Ascending aorta (tissue), 2 donors: Measurements from ENCODE around the gene MBTPS2. TPM values are rescaled to one million over a fixed set of nuclear protein-coding genes. Genes with fewer than 3 reads are reported as not detected.

Experiments
- DNase-seq, 2 donors: peaks; one replicate each; pipeline ENCODE4 v3.0.0-alpha.2; 2019; ENCODE audit warnings: low spot score in 2 of 2
- H3K27ac ChIP-seq, 2 donors: fragments of 200-600 bp; sonication (generic); one replicate each; pipeline ENCODE4 v1.5.1; 2016 to 2017; ENCODE audit warnings: mild to moderate bottlenecking in 1 of 2
- H3K27me3 ChIP-seq: fragments of 200-600 bp; sonication (generic); one replicate; pipeline ENCODE4 v1.5.1; 2017
- H3K36me3 ChIP-seq, 2 donors: fragments of 200-600 bp; sonication (generic); one replicate each; pipeline ENCODE4 v1.5.1; 2016
- H3K4me1 ChIP-seq, 2 donors: fragments of 200-600 bp; sonication (generic); one replicate each; pipeline ENCODE4 v1.5.1; 2016 to 2017; ENCODE audit warnings: mild to moderate bottlenecking in 1 of 2
- H3K4me3 ChIP-seq, 2 donors: fragments of 200-600 bp; sonication (generic); one replicate each; pipeline ENCODE4 v1.5.1; 2016 to 2017; ENCODE audit warnings: mild to moderate bottlenecking in 1 of 2
- H3K9me3 ChIP-seq, 2 donors: fragments of 200-600 bp; sonication (generic); one replicate each; pipeline ENCODE4 v1.5.1; 2016
- CTCF ChIP-seq, 3 experiments: fragments of 200-600 bp in 2 of 3; fragments of 450-650 bp in 1 of 3; sonication (generic) in 2 of 3; IDR thresholded peaks; one replicate each; pipeline ENCODE4 v1.5.1; 2016 to 2019; ENCODE audit warnings: antibody characterized with exemption in 3 of 3, mild to moderate bottlenecking in 1 of 3, moderate library complexity in 1 of 3
- intact Hi-C: fragments of 100-400 bp; cut with DNase I; formaldehyde crosslinking; loops from one replicate; pipeline ENCODE4 v1.15.1; 2023
- total RNA-seq: library from RNA; depleted of rRNA; stranded (reverse); fragments of >200 nt; gene quantifications from one replicate; pipeline ENCODE4 v1.1.0, GENCODE V29; 2016

MBTPS2 gene
- total RNA-seq, 1 donor from 2014 or later = 6.2 TPM

- TF ChIP-seq CTCF (IDR thresholded peaks at IDR 0.05) = no peak
- H3K27ac ChIP-seq = peak overlapping the region; percentile 14 to 17
- DNase-seq = no peak
- no peaks in the 10 kb centered on the region for H3K27me3 ChIP-seq
- no peaks in the 10 kb centered on the region for H3K36me3 ChIP-seq
- peaks cover 0 to 3% of the 10 kb centered on the region in 2 donors for H3K4me1 ChIP-seq
- H3K4me3 ChIP-seq = no peak overlapping the region
- H3K9me3 ChIP-seq = no peaks in the 10 kb centered on the region
- intact Hi-C loops = no loop called here
Observed at GRCh38 chrX:21875013-21875412, 35.6 kb downstream of the MBTPS2 start.

- intact Hi-C loops = no loop called here
- no peak for TF ChIP-seq CTCF (IDR thresholded peaks at IDR 0.05)
Observed at GRCh38 chrX:21881881-21882574, 42.6 kb downstream of the MBTPS2 start.

GRCh38 chrX:21883258-21883657 is 43.8 kb downstream of the MBTPS2 start:
- no peak for DNase-seq
- TF ChIP-seq CTCF (IDR thresholded peaks at IDR 0.05) = no peak
- no peaks in the 10 kb centered on the region for H3K36me3 ChIP-seq
- H3K9me3 ChIP-seq = no peaks in the 10 kb centered on the region
- H3K27ac ChIP-seq = no peak overlapping the region
- H3K4me3 ChIP-seq = no peak overlapping the region
- intact Hi-C loops = no loop called here
- H3K27me3 ChIP-seq = no peaks in the 10 kb centered on the region
- no peaks in the 10 kb centered on the region for H3K4me1 ChIP-seq

More at GRCh38 chrX:21881881-21882574, 42.6 kb downstream of the MBTPS2 start:
- no peaks in the 10 kb centered on the region for H3K36me3 ChIP-seq
- no peaks in the 10 kb centered on the region for H3K27me3 ChIP-seq
- no peaks in the 10 kb centered on the region for H3K4me1 ChIP-seq
- no peaks in the 10 kb centered on the region for H3K9me3 ChIP-seq
- DNase-seq = no peak
- no peak overlapping the region for H3K4me3 ChIP-seq
- no peak overlapping the region for H3K27ac ChIP-seq

- Histone ChIP-seq H3K4me3 (no peak overlapping the region), H3K27me3 (no peaks in the 10 kb centered on the region), H3K27ac (no peak overlapping the region), H3K9me3 (no peaks in the 10 kb centered on the region), H3K4me1 (no peaks in the 10 kb centered on the region), H3K36me3 (no peaks in the 10 kb centered on the region)
- intact Hi-C loops = no loop called here
- DNase-seq = no peak
- no peak for TF ChIP-seq CTCF (IDR thresholded peaks at IDR 0.05)
Observed at GRCh38 chrX:21885568-21885967, 46.2 kb downstream of the MBTPS2 start.

- Histone ChIP-seq H3K36me3 (no peaks in the 10 kb centered on the region), H3K4me1 (no peaks in the 10 kb centered on the region), H3K9me3 (no peaks in the 10 kb centered on the region), H3K27me3 (no peaks in the 10 kb centered on the region), H3K4me3 (no peak overlapping the region), H3K27ac (no peak overlapping the region)
- TF ChIP-seq CTCF (IDR thresholded peaks at IDR 0.05) = no peak
- intact Hi-C loops = no loop called here
- DNase-seq = no peak
Observed at GRCh38 chrX:21905313-21905712, 65.9 kb downstream of the MBTPS2 start.

- H3K4me1 ChIP-seq = no peaks in the 10 kb centered on the region
- H3K27ac ChIP-seq = no peak overlapping the region
- H3K9me3 ChIP-seq = no peaks in the 10 kb centered on the region
- DNase-seq = no peak
- H3K36me3 ChIP-seq = no peaks in the 10 kb centered on the region
- TF ChIP-seq CTCF (IDR thresholded peaks at IDR 0.05) = no peak
- no peaks in the 10 kb centered on the region for H3K27me3 ChIP-seq
- no peak overlapping the region for H3K4me3 ChIP-seq
- intact Hi-C loops = no loop called here
Observed at GRCh38 chrX:21905953-21906352, 66.5 kb downstream of the MBTPS2 start.
